DMS53 treated with DMSO at 0.1 percent for 48 hours (cell line): ENCODE data around the gene FARS2.
"Not testable (repeated sequence)": the region's sequence is repeated elsewhere in the genome, so short reads cannot be mapped to it uniquely, and the experiment has no call there.

Experiments used
- DNase-seq: peaks from one replicate; lab custom pipeline; 2025; ENCODE audit not compliant: unreplicated experiment; lab: John Stamatoyannopoulos, UW

FARS2 gene

GRCh38 chr6:5619249-5619648 is 357.9 kb downstream of the FARS2 start:
- no peak for DNase-seq

GRCh38 chr6:5622276-5623005 is 361.1 kb downstream of the FARS2 start:
- DNase-seq, result no peak

GRCh38 chr6:5623769-5624168 is 362.5 kb downstream of the FARS2 start:
- DNase-seq, result no peak

- DNase-seq, result no peak
These were observed 362.9 kb downstream of the FARS2 start for GRCh38 chr6:5624256-5624655.

- DNase-seq, result no peak
These were observed 365.6 kb downstream of the FARS2 start for GRCh38 chr6:5626727-5627426.

GRCh38 chr6:5630636-5631035 is 369.3 kb downstream of the FARS2 start:
- no peak for DNase-seq

GRCh38 chr6:5632348-5632935 is 371.1 kb downstream of the FARS2 start:
- DNase-seq, result no peak

GRCh38 chr6:5634525-5634924 is 373.2 kb downstream of the FARS2 start:
- no peak for DNase-seq

GRCh38 chr6:5636210-5637030 is 375.1 kb downstream of the FARS2 start:
- DNase-seq, result no peak

- DNase-seq, result no peak
These were observed 376.4 kb downstream of the FARS2 start for GRCh38 chr6:5637714-5638113.

GRCh38 chr6:5638666-5639065 is 377.4 kb downstream of the FARS2 start:
- no peak for DNase-seq

GRCh38 chr6:5639193-5639592 is 377.9 kb downstream of the FARS2 start:
- no peak for DNase-seq

GRCh38 chr6:5640614-5641013 is 379.3 kb downstream of the FARS2 start:
- DNase-seq, result no peak

GRCh38 chr6:5644523-5645185 is 383.3 kb downstream of the FARS2 start:
- DNase-seq, result no peak

- DNase-seq, result no peak
These were observed 384.3 kb downstream of the FARS2 start for GRCh38 chr6:5645328-5646290.

- DNase-seq, result no peak
These were observed 391.3 kb downstream of the FARS2 start for GRCh38 chr6:5652406-5653137.

GRCh38 chr6:5653801-5654200 is 392.5 kb downstream of the FARS2 start:
- DNase-seq, result no peak

- no peak for DNase-seq
These were observed 394.9 kb downstream of the FARS2 start for GRCh38 chr6:5656226-5656625.

- not testable (repeated sequence) for DNase-seq
These were observed 395.4 kb downstream of the FARS2 start for GRCh38 chr6:5656695-5657094.
